Common myeloid progenitor, CD34-positive (primary cell): Measurements from ENCODE around the gene RIC8B.
"Not testable (repeated sequence)": the region's sequence is repeated elsewhere in the genome, so short reads cannot be mapped to it uniquely, and the experiment has no call there.

ENCODE experiments used
- CTCF ChIA-PET: fragments of 350-600 bp; sonication (Branson Sonifier 250); formaldehyde crosslinking; loops from one replicate; lab custom pipeline; 2021; ENCODE audit warnings: antibody characterized with exemption; lab: Charles Lee
- POLR2A ChIA-PET: fragments of 350-600 bp; sonication (Branson Sonifier 250); formaldehyde crosslinking; loops from one replicate; lab custom pipeline; 2021; ENCODE audit warnings: antibody characterized with exemption; lab: Charles Lee
- DNase-seq, 3 donors: peaks; one replicate each; pipeline versions ENCODE4 v3.0.0 to v3.0.0-alpha.2; 2013
- H3K27ac ChIP-seq, 2 experiments: 1 replicate in 1 of 2; 2 replicates in 1 of 2; pipeline ENCODE4 v1.7.0; 2013; ENCODE audit warnings: inconsistent platforms in 2 of 2, low read length in 2 of 2, mild to moderate bottlenecking in 2 of 2, low read depth in 1 of 2, moderate library complexity in 1 of 2; ENCODE audit not compliant: severe bottlenecking in 2 of 2, insufficient read depth in 1 of 2, poor library complexity in 1 of 2
- H3K27me3 ChIP-seq, 5 experiments: replicated peaks in 2 of 5; 1 replicate in 3 of 5; 2 replicates in 2 of 5; pipeline versions ENCODE4 v1.6.1 to v1.7.0; 2013; ENCODE audit warnings: low read length in 4 of 5, mild to moderate bottlenecking in 2 of 5, moderate library complexity in 2 of 5, inconsistent platforms in 1 of 5; ENCODE audit not compliant: insufficient read depth in 5 of 5, control insufficient read depth in 4 of 5
- H3K36me3 ChIP-seq, 4 experiments: 1 replicate in 2 of 4; 2 replicates in 2 of 4; pipeline versions ENCODE4 v1.6.1 to v1.7.0; 2013; ENCODE audit warnings: low read length in 3 of 4, control low read depth in 1 of 4, mild to moderate bottlenecking in 1 of 4; ENCODE audit not compliant: control insufficient read depth in 4 of 4, insufficient read depth in 4 of 4
- H3K4me1 ChIP-seq, 4 experiments: 1 replicate in 3 of 4; 2 replicates in 1 of 4; pipeline versions ENCODE4 v1.6.1 to v1.7.1; 2013; ENCODE audit warnings: low read length in 3 of 4, mild to moderate bottlenecking in 3 of 4, control low read depth in 1 of 4, inconsistent platforms in 1 of 4, moderate library complexity in 1 of 4; ENCODE audit not compliant: control insufficient read depth in 4 of 4, insufficient read depth in 4 of 4; ENCODE audit errors: control extremely low read depth in 1 of 4
- H3K4me3 ChIP-seq, 7 experiments: 1 replicate in 4 of 7; 2 replicates in 3 of 7; pipeline versions ENCODE4 v1.5.1 to v1.7.0; 2013; ENCODE audit warnings: mild to moderate bottlenecking in 7 of 7, low read length in 6 of 7, moderate library complexity in 6 of 7, inconsistent platforms in 2 of 7, low read depth in 2 of 7, control low read depth in 1 of 7; ENCODE audit not compliant: insufficient read depth in 4 of 7, control insufficient read depth in 1 of 7; ENCODE audit errors: extremely low read depth in 1 of 7
- H3K9me3 ChIP-seq, 5 experiments: 1 replicate in 4 of 5; 2 replicates in 1 of 5; pipeline versions ENCODE4 v1.6.1 to v1.7.1; 2013; ENCODE audit warnings: low read length in 4 of 5, mild to moderate bottlenecking in 2 of 5, inconsistent platforms in 1 of 5, low read depth in 1 of 5, moderate library complexity in 1 of 5; ENCODE audit not compliant: control insufficient read depth in 4 of 5, insufficient read depth in 2 of 5; ENCODE audit errors: control extremely low read depth in 1 of 5
- WGBS: methylation state at CpG from one replicate; pipeline ENCODE4 v1.1.5; 2013; ENCODE audit not compliant: insufficient coverage; 5-methylcytosine and 5-hydroxymethylcytosine counted together

Gene RIC8B

DNA sequence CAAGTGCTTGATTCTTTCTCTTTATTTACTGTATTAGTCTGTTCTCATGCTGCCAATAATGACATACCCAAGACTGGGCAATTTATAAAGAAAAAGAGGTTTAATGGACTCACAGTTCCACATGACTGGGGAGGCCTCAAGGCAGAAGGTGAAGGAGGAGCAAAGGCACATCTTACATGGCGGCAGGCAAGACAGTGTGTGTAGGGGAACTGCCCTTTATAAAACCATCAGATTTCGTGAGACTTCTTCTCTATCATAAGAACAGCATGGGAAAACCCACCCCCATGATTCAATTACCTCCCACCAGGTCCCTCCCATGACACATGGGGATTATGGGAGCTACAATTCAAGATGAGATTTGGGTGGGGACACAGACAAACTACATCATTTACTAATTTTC is 149.1 kb downstream of the RIC8B start:
- peaks cover 31 to 91% (median 41%) of the 10 kb centered on the region in 5 experiments for H3K27me3 ChIP-seq
- H3K27ac ChIP-seq, H3K36me3 ChIP-seq, DNase-seq, POLR2A ChIA-PET, H3K4me1 ChIP-seq, H3K4me3 ChIP-seq: not testable (repeated sequence)
- peaks cover 0 to 15% (median 7%) of the 10 kb centered on the region in 5 experiments for H3K9me3 ChIP-seq
- no CpG with 5 or more reads among the region's 2 CpGs for WGBS
- CTCF ChIA-PET: interaction anchor here (0.6 kb wide), 1 partner anchor 539 kb away, joined by 3 read pairs; no protein-coding TSS in a partner anchor

DNA sequence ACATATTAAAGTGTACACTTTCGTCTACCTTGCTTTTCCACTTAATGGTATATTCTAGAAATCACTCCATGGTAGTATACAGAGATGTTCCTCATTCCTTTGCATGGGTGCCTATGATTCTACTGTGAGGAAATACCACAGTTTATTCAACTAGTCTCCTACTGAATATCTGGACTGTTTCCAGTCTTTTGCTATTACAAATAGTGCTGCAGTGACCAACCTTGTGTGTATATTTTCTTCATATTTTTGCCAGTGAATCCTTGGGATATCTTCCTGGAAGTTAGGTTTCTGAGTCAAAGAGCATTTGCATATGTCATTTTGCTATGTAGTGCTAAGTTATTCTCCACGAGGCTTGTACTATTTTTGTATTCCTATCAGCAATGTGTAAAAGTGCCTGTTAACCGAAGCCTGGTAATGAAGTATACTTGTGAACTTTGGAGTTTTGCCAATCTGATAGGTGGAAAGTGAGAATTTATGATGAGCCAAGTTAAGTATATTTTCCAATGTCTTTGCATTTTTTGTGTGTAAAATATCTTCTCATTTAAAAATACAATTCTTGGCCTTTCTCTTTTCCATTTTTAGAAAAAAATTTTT is 149.9 kb downstream of the RIC8B start:
- no peak overlapping the region for H3K4me3 ChIP-seq
- H3K36me3 ChIP-seq: no peaks in the 10 kb centered on the region
- H3K9me3 ChIP-seq: peaks cover 0 to 15% (median 7%) of the 10 kb centered on the region in 5 experiments
- no peaks in the 10 kb centered on the region for H3K4me1 ChIP-seq
- H3K27ac ChIP-seq: no peak overlapping the region
- 56% methylated on average over 2 of the region's 3 CpGs for WGBS
- CTCF ChIA-PET: interaction anchor here (0.6 kb wide), 1 partner anchor 539 kb away, joined by 3 read pairs; no protein-coding TSS in a partner anchor
- no peak for DNase-seq
- peaks cover 30 to 89% (median 44%) of the 10 kb centered on the region in 5 experiments for H3K27me3 ChIP-seq
- POLR2A ChIA-PET: no interaction called here

DNA sequence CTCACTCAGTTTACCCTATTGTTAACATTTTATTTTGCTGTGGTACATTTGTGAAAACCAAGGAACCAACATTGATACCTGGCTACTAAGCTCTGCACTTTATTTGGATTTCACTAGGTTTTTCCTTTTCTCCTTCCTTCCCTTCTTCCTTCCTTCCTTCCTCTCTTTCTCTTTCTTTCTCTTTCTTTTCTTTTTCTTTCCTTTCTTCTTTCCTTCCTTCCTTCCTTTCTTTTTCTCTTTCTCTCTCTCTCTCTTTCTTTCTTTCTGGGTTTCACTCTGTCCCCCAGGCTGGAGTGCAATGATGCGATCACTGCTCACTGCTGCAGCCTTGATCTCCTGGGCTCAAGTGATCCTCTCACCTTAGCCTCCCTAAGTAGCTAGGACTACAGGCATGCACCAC is 152.2 kb downstream of the RIC8B start:
- Histone ChIP-seq H3K36me3 (no peaks in the 10 kb centered on the region), H3K4me1 (no peaks in the 10 kb centered on the region), H3K27ac (no peak overlapping the region), H3K9me3 (peaks cover 2 to 15% (median 9%) of the 10 kb centered on the region in 5 experiments), H3K4me3 (no peak overlapping the region), H3K27me3 (peaks cover 26 to 91% (median 44%) of the 10 kb centered on the region in 5 experiments)
- whole genome bisulfite sequencing: 100% methylated on average over 1 of the region's 1 CpG
- DNase-seq: no peak
- ChIA-PET CTCF (no interaction called here), POLR2A (no interaction called here)

DNA sequence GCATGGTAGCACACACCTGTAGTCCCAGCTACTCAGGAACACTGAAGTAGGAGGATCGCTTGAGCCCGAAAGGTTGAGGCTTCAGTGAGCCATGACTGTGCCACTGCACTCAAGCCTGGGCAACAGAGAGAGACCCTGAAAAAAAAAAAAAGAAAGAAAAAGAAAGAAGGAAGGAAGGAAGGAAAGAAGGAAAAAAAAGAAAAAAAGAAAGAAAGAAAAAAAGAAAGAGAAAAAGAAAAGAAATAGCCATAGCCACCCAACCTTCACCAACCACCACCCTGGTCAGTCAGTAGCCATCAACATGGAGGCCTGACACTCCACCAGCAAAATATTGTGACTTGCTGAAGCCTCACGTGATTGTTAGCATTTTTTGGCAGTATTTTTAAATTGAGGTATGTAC is 159.8 kb downstream of the RIC8B start:
- H3K9me3 ChIP-seq: peaks cover 0 to 18% (median 2%) of the 10 kb centered on the region in 5 experiments
- ChIA-PET POLR2A (no interaction called here), CTCF (no interaction called here)
- H3K27me3 ChIP-seq: peaks cover 5 to 70% (median 22%) of the 10 kb centered on the region in 5 experiments
- H3K27ac ChIP-seq: no peak overlapping the region
- H3K36me3 ChIP-seq: no peaks in the 10 kb centered on the region
- WGBS: 100% methylated on average over 2 of the region's 3 CpGs
- H3K4me3 ChIP-seq: no peak overlapping the region
- H3K4me1 ChIP-seq: no peaks in the 10 kb centered on the region
- DNase-seq: no peak
